ENCODE results near the gene NTMT2.

The NTMT2 gene

DNA sequence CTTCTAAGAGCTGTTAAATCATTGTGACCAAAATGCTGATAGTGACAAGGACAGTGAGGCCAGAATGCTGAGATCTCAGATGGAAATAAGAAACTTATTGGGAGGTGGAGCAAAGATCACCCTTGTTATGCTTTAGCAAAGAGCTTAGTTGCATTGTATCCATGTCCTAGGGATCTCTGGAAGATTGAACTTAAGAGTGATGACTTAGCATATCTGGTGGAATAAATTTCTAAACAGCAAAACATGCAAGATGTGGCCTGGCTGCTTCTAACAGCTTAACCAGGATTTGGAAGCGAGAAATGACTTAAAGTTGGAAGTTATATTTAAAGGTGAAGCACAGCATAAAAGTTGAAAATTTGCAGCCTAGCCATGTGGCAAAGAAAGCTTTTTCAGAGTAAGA, 7.7 kb downstream of the NTMT2 start:
- Histone ChIP-seq H3K9ac (ENCODE audit: low read length) (no peak overlapping the region), H3F3A (ENCODE audit: insufficient read depth, low read length) (no peaks in the 10 kb centered on the region), H3K27ac (ENCODE audit: low read length) (no peak overlapping the region), H3K9me3 (replicated peaks; ENCODE audit: insufficient read depth, low read length) (no peaks in the 10 kb centered on the region), H4K20me1 (ENCODE audit: insufficient read depth, low read length) (no peaks in the 10 kb centered on the region), H3K36me3 (replicated peaks; ENCODE audit: insufficient read depth, low read length) (no peaks in the 10 kb centered on the region), H3K79me2 (ENCODE audit: low read length) (no peaks in the 10 kb centered on the region), H3K4me3 (ENCODE audit: low read length) (no peak overlapping the region), H3K4me1 (ENCODE audit: low read length) (no peaks in the 10 kb centered on the region), H2AFZ (ENCODE audit: low read length) (no peak overlapping the region), H3K9me2 (replicated peaks; ENCODE audit: insufficient read depth, low read length) (no peaks in the 10 kb centered on the region), H3K27me3 (replicated peaks; ENCODE audit: insufficient read depth, low read length) (no peaks in the 10 kb centered on the region), H3K4me2 (ENCODE audit: low read depth, low read length) (no peak overlapping the region)
- DNase-seq, result no peak
- no peak for TF ChIP-seq EZH2phosphoT487 (IDR thresholded peaks at IDR 0.05; ENCODE audit: low read length)
- TF ChIP-seq CTCF (IDR thresholded peaks at IDR 0.05; ENCODE audit: low read length), result no peak
- TF ChIP-seq EZH2 (optimal IDR thresholded peaks at IDR 0.05; ENCODE audit: low read depth, low read length), result no peak

DNA sequence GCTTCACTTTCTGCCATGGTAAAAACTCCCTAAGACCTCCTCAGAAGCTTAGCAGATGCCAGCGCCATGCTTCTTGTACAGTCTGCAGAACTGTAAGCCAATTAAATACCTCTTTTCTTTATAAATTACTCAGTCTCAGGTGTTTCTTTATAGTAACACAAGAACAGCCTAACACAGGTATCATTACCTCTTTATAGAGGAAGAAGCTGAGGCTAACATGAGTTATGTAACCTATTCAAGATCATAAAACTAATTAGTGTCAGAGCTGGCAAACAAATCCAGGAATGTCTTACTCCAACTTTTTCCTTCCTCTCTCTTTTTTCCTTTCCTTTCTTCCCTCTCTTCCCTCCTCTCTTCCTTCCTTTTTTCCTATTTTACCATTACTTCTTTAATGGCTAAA, 9.3 kb downstream of the NTMT2 start:
- H4K20me1 ChIP-seq (ENCODE audit: insufficient read depth, low read length), result no peaks in the 10 kb centered on the region
- H3K27me3 ChIP-seq (replicated peaks; ENCODE audit: insufficient read depth, low read length), result no peaks in the 10 kb centered on the region
- no peak overlapping the region for H3K4me3 ChIP-seq (ENCODE audit: low read length)
- H2AFZ ChIP-seq (ENCODE audit: low read length), result no peak overlapping the region
- no peaks in the 10 kb centered on the region for H3F3A ChIP-seq (ENCODE audit: insufficient read depth, low read length)
- H3K4me1 ChIP-seq (ENCODE audit: low read length), result no peaks in the 10 kb centered on the region
- H3K36me3 ChIP-seq (replicated peaks; ENCODE audit: insufficient read depth, low read length), result no peaks in the 10 kb centered on the region
- no peak overlapping the region for H3K27ac ChIP-seq (ENCODE audit: low read length)
- H3K9me2 ChIP-seq (replicated peaks; ENCODE audit: insufficient read depth, low read length), result no peaks in the 10 kb centered on the region
- H3K9ac ChIP-seq (ENCODE audit: low read length), result no peak overlapping the region
- DNase-seq, result no peak
- H3K4me2 ChIP-seq (ENCODE audit: low read depth, low read length), result no peak overlapping the region
- H3K9me3 ChIP-seq (replicated peaks; ENCODE audit: insufficient read depth, low read length), result no peaks in the 10 kb centered on the region
- no peaks in the 10 kb centered on the region for H3K79me2 ChIP-seq (ENCODE audit: low read length)
- TF ChIP-seq EZH2phosphoT487 (IDR thresholded peaks at IDR 0.05; ENCODE audit: low read length), result no peak
- no peak for TF ChIP-seq EZH2 (optimal IDR thresholded peaks at IDR 0.05; ENCODE audit: low read depth, low read length)
- no peak for TF ChIP-seq CTCF (IDR thresholded peaks at IDR 0.05; ENCODE audit: low read length)

GRCh38 chr1:170156594-170156993, 10.8 kb downstream of the NTMT2 start:
- H3K79me2 ChIP-seq (ENCODE audit: low read length), result no peaks in the 10 kb centered on the region
- H3K9me2 ChIP-seq (replicated peaks; ENCODE audit: insufficient read depth, low read length), result no peaks in the 10 kb centered on the region
- no peaks in the 10 kb centered on the region for H3K36me3 ChIP-seq (replicated peaks; ENCODE audit: insufficient read depth, low read length)
- DNase-seq, result no peak
- H3K27ac ChIP-seq (ENCODE audit: low read length), result no peak overlapping the region
- H3K9me3 ChIP-seq (replicated peaks; ENCODE audit: insufficient read depth, low read length), result no peaks in the 10 kb centered on the region
- TF ChIP-seq CTCF (IDR thresholded peaks at IDR 0.05; ENCODE audit: low read length), result no peak
- no peak for TF ChIP-seq EZH2phosphoT487 (IDR thresholded peaks at IDR 0.05; ENCODE audit: low read length)
- no peak for TF ChIP-seq EZH2 (optimal IDR thresholded peaks at IDR 0.05; ENCODE audit: low read depth, low read length)
- H3F3A ChIP-seq (ENCODE audit: insufficient read depth, low read length), result no peaks in the 10 kb centered on the region
- H2AFZ ChIP-seq (ENCODE audit: low read length), result no peak overlapping the region
- H3K4me3 ChIP-seq (ENCODE audit: low read length), result no peak overlapping the region
- no peaks in the 10 kb centered on the region for H3K27me3 ChIP-seq (replicated peaks; ENCODE audit: insufficient read depth, low read length)
- no peak overlapping the region for H3K4me2 ChIP-seq (ENCODE audit: low read depth, low read length)
- H3K4me1 ChIP-seq (ENCODE audit: low read length), result no peaks in the 10 kb centered on the region
- H4K20me1 ChIP-seq (ENCODE audit: insufficient read depth, low read length), result no peaks in the 10 kb centered on the region
- H3K9ac ChIP-seq (ENCODE audit: low read length), result no peak overlapping the region
